Cardiac muscle cell (in vitro differentiated cells and primary cell): ENCODE results near the gene PPP2R3C. TPM values are rescaled to one million over a fixed set of nuclear protein-coding genes. Genes with fewer than 3 reads are reported as not detected.
"Not testable (repeated sequence)": the region's sequence is repeated elsewhere in the genome, so short reads cannot be mapped to it uniquely, and the experiment has no call there.

Experiments used
- DNase-seq, 2 donors: peaks; one replicate each; pipeline versions ENCODE4 v3.0.0 to v3.0.0-alpha.2; 2010 to 2017; ENCODE audit warnings: low read depth in 1 of 2, low spot score in 1 of 2
- H3K27ac ChIP-seq: fragments of 200-600 bp; sonication (generic); 2 replicates; pipeline ENCODE4 v1.5.1; 2016
- H3K27me3 ChIP-seq: fragments of 200-600 bp; sonication (generic); 2 replicates; pipeline ENCODE4 v1.6.0; 2016; ENCODE audit warnings: control low read depth
- H3K36me3 ChIP-seq: fragments of 200-600 bp; sonication (generic); 2 replicates; pipeline ENCODE4 v1.5.1; 2016; ENCODE audit warnings: control low read depth
- H3K4me1 ChIP-seq: fragments of 200-600 bp; sonication (generic); 2 replicates; pipeline ENCODE4 v1.8.1; 2017; ENCODE audit warnings: low read depth, mild to moderate bottlenecking, mixed run types
- H3K4me3 ChIP-seq: fragments of 200-600 bp; sonication (generic); 2 replicates; pipeline ENCODE4 v1.5.1; 2016; ENCODE audit warnings: mild to moderate bottlenecking
- H3K9me3 ChIP-seq: fragments of 200-600 bp; sonication (generic); 2 replicates; pipeline ENCODE4 v1.5.1; 2017; ENCODE audit warnings: low read depth, mild to moderate bottlenecking, control low read depth
- polyA plus RNA-seq: library from polyadenylated mRNA; unstranded; fragments of >200 nt; fragmentation: Nextera tagmentation; extraction: Ambion mirVana; gene quantifications from 2 replicates; pipeline ENCODE4 v1.2.1, GENCODE V29; 2016
- total RNA-seq: library from RNA; depleted of rRNA; stranded (reverse); fragments of >200 nt; gene quantifications from 2 replicates; pipeline ENCODE4 v1.2.3, GENCODE V29; 2016
- TF ChIP-seq, protein P1 (sequence below): IDR thresholded peaks from 2 replicates; pipeline ENCODE4 v1.5.1; 2012; ENCODE audit warnings: low read depth, mild to moderate bottlenecking, low read length

Gene PPP2R3C
- total and polyA plus RNA-seq, 2 experiments from 2014 or later = 12.5 to 22.0 TPM

DNA sequence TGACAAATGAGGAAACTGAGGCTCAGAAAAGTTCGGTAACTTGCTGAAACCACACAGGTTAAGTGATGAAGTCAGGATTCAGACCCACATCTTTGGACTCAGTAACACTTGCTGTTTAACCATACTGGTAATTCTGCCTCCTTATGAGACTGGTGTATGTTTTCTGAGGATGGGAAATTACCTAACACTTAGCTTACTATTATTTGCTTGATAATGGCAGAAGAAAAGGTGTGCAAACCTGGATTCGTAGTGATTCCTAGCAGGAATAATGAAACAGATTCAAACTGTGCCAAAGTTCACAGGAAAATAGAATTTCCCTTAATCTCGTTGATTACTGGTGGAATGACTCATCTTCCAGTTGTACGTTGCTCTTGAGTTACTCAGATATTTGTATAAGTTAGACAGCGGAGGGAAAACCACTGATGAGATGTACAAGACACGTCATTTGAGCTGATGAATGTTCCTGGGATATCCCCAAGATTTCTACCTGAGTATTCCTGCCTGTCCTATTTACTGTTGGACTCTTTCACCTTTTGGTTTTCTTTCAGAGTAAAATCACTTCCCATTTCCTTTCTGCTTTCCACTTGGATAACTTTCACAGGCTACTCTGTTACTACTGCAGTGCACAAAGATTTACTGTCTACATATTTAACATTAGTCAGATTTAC lies 38.1 kb upstream of the PPP2R3C start:
- Histone ChIP-seq H3K27ac (no peak overlapping the region), H3K4me1 (no peaks in the 10 kb centered on the region)

DNA sequence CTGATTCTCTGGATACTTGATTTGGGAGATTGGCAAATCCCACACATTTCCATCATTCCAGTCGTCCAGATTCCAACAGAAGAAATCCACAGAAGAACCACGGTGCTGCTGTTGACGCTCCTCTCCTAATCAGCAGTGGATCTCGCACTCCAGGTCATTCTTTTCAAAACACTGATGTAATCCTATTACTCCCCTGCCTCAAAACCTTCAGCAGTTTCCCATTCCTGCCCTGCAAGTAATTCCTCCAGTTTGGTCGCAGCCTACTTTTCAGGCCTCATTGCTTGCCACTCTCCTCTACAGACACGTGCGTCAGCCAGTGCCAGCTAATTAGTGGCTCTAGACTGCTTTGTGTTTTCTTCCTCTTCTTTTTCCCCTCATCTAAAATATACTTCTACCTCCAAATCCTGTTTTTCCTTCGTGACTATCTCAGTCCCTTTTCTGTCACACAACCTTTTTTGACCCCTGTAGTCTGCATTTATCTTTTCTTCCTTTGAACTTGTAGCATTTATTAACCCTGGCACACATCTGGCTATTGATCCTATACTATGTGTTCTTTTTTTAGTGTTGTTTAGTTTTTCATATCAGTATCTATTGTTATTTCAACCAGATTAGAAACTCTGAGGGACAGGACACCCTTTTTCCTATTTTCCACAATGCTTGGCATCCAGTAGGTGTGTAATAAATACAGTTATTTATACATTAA lies 37.3 kb upstream of the PPP2R3C start:
- TF ChIP-seq, protein P1, sequence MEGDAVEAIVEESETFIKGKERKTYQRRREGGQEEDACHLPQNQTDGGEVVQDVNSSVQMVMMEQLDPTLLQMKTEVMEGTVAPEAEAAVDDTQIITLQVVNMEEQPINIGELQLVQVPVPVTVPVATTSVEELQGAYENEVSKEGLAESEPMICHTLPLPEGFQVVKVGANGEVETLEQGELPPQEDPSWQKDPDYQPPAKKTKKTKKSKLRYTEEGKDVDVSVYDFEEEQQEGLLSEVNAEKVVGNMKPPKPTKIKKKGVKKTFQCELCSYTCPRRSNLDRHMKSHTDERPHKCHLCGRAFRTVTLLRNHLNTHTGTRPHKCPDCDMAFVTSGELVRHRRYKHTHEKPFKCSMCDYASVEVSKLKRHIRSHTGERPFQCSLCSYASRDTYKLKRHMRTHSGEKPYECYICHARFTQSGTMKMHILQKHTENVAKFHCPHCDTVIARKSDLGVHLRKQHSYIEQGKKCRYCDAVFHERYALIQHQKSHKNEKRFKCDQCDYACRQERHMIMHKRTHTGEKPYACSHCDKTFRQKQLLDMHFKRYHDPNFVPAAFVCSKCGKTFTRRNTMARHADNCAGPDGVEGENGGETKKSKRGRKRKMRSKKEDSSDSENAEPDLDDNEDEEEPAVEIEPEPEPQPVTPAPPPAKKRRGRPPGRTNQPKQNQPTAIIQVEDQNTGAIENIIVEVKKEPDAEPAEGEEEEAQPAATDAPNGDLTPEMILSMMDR = no peak

More for the DNA sequence above, 38.1 kb upstream of the PPP2R3C start:
- Histone ChIP-seq H3K4me3 (no peak overlapping the region), H3K27me3 (no peaks in the 10 kb centered on the region), H3K36me3 (no peaks in the 10 kb centered on the region), H3K9me3 (no peaks in the 10 kb centered on the region)
- peak in 1 of 2 donors; percentile 84 for DNase-seq
- TF ChIP-seq, protein P1 = no peak

DNA sequence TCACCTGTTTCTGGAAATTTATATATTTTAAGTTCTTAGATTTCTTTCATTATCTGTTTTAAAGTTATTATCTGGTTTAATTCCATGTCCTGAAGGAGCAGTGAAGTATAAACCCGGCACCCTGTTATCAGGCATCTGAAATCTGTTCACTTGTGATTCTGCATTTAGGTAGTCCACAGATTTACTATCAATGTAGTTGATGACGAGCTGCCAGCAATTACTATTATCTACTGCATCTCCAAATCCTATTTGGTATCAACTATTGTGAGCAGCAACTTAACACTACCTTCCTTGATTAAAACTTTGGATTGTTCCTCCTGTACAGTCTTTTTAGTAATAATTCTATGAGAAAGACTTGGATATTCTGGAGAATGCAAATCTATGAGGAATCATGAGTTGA lies 36.7 kb upstream of the PPP2R3C start:
- Histone ChIP-seq H3K36me3 (no peaks in the 10 kb centered on the region), H3K27me3 (no peaks in the 10 kb centered on the region), H3K4me1 (no peaks in the 10 kb centered on the region), H3K27ac (no peak overlapping the region), H3K9me3 (no peaks in the 10 kb centered on the region), H3K4me3 (no peak overlapping the region)
- no peak for DNase-seq
- TF ChIP-seq, protein P1 = no peak

More for the DNA sequence above, 37.3 kb upstream of the PPP2R3C start:
- Histone ChIP-seq H3K27me3 (no peaks in the 10 kb centered on the region), H3K4me1 (no peaks in the 10 kb centered on the region), H3K27ac (no peak overlapping the region), H3K9me3 (no peaks in the 10 kb centered on the region), H3K36me3 (no peaks in the 10 kb centered on the region), H3K4me3 (no peak overlapping the region)
- peak in 1 of 2 donors; percentile 28 for DNase-seq

DNA sequence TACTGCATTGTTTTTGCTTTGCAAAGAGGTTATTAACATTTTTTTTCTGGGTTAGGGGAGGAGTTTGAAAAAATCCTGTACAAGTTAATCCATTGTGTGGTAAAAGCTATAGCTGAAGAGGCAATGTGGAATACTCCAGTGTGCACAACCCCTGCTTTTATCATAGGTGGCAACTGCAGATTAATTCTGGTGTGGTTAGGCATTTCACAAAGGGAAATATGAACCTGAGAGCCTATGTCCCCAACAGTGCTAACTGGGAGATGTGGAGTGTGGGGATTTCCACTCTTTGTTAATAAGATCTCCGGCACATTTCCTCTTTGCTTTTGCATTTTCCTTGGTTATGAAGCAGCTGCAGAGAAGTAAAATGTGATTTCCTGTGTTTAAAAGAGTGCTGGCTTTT lies 34.2 kb upstream of the PPP2R3C start:
- no peak overlapping the region for H3K4me3 ChIP-seq
- H3K4me1 ChIP-seq = no peaks in the 10 kb centered on the region
- H3K36me3 ChIP-seq = no peaks in the 10 kb centered on the region
- H3K27me3 ChIP-seq = no peaks in the 10 kb centered on the region
- peak in 1 of 2 donors; percentile 65 for DNase-seq
- H3K27ac ChIP-seq = no peak overlapping the region
- no peaks in the 10 kb centered on the region for H3K9me3 ChIP-seq
- TF ChIP-seq, protein P1 = no peak

DNA sequence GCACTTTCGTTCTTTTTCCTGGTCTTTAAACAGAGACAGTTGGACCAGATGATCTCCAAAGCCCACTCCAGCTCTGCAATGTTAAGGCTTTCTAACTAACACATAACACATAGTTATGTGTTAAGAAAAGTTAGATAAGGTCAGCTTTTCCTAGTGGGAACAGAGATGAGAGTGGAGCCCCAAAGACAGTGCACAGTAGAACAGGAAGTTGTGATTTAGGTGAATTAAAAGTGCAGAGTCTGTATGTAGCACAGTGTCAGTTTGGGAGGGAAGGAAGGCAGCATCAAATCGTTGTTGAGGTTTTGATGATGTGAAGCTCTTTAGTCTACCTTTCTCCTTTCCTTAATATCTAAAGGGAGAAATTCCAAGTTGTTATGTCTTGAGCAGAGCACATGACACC lies 32.2 kb upstream of the PPP2R3C start:
- Histone ChIP-seq H3K4me3 (no peak overlapping the region), H3K4me1 (no peaks in the 10 kb centered on the region), H3K27me3 (no peaks in the 10 kb centered on the region), H3K27ac (no peak overlapping the region), H3K9me3 (no peaks in the 10 kb centered on the region), H3K36me3 (no peaks in the 10 kb centered on the region)
- TF ChIP-seq, protein P1 = no peak
- no peak for DNase-seq

DNA sequence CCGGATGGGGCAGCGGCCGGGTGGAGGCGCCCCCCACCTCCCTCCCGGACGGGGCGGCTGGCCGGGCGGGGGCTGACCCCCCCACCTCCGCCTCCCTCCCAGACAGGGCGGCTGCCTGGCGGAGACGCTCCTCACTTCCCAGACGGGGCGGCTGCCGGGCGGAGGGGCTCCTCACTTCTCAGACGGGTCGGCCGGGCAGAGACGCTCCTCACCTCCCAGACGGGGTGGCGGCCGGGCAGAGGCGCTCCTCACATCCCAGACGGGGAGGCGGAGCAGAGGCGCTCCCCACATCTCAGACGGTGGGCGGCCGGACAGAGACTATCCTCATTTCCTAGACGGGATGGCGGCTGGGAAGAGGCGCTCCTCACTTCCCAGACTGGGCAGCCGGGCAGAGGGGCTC lies 30.7 kb upstream of the PPP2R3C start:
- H3K4me3 ChIP-seq, H3K4me1 ChIP-seq, H3K9me3 ChIP-seq, H3K27ac ChIP-seq, DNase-seq, H3K36me3 ChIP-seq, H3K27me3 ChIP-seq: not testable (repeated sequence)
